Measurements from ENCODE around the gene RAN.

DNA sequence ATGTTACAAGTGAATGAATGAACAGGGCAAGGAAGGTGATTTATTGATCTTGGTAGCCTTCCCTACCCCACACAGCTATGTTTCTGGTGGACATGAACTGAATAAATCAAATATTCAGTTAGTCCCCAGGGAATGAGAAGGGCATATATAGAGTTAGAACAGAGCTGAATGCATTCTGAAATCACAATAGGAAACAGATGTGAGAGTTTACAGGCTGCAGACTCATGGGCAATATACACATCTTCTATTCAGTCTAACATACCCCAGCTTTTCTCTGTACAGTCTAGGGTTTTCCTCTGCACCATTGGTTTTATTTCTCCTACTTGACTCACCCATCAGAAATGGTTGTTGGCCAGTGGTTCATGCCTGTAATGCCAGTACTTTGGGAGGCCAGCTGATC, 25.5 kb upstream of the RAN start:
- no peak for TF ChIP-seq POLR2A (IDR thresholded peaks at IDR 0.05)
- TF ChIP-seq, protein P1, sequence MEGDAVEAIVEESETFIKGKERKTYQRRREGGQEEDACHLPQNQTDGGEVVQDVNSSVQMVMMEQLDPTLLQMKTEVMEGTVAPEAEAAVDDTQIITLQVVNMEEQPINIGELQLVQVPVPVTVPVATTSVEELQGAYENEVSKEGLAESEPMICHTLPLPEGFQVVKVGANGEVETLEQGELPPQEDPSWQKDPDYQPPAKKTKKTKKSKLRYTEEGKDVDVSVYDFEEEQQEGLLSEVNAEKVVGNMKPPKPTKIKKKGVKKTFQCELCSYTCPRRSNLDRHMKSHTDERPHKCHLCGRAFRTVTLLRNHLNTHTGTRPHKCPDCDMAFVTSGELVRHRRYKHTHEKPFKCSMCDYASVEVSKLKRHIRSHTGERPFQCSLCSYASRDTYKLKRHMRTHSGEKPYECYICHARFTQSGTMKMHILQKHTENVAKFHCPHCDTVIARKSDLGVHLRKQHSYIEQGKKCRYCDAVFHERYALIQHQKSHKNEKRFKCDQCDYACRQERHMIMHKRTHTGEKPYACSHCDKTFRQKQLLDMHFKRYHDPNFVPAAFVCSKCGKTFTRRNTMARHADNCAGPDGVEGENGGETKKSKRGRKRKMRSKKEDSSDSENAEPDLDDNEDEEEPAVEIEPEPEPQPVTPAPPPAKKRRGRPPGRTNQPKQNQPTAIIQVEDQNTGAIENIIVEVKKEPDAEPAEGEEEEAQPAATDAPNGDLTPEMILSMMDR (IDR thresholded peaks at IDR 0.05), result no peak

Measured in testis (tissue), 2 donors.